ENCODE results near the gene GLT8D2. TPM values are rescaled to one million over a fixed set of nuclear protein-coding genes. Genes with fewer than 3 reads are reported as not detected.

Gene GLT8D2
- total RNA-seq, 3 donors from 2014 or later (not counting 1 experiment from before 2014, with no cell fraction given), result 0.19 to 0.48 (median 0.32) TPM

DNA sequence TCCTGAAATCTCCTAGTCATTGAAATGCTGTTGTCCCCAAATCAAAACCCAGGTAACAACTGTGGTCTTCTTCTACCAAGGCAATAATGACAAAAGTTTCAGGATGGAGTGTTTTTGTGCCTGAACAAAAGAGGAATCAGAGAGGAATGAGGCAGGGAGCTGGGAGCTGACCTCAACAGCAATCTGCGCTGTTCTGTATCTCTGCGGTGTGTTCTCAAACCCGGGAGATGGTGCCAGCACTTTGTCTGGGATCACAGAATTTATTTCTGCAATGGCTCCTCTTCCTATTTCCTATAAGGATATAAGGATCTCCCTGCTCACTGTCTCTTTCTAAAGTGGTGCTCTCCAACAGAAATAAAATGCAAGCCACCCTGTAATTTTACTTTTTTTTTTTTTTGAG lies 449 bp upstream of the GLT8D2 start:
- intact Hi-C loops (cut with micrococcal nuclease), result no loop called here
- 69% methylated on average over 3 of the region's 3 CpGs for WGBS (ENCODE audit: insufficient coverage)
- DNase-seq, result no peak
- H3K9me3 Mint-ChIP-seq, result no peaks in the 10 kb centered on the region
- no peaks in the 10 kb centered on the region for H3K36me3 Mint-ChIP-seq
- no peak for TF ChIP-seq CTCF (IDR thresholded peaks at IDR 0.05)
- H3K4me1 Mint-ChIP-seq, result peaks cover 6% of the 10 kb centered on the region in 2 donors
- no peak for ATAC-seq
- H3K27ac Mint-ChIP-seq, result no peak overlapping the region
- Histone ChIP-seq H3K4me3 (ENCODE audit: low read length) (no peak overlapping the region), H3K27ac (ENCODE audit: low read length) (no peak overlapping the region), H3K36me3 (ENCODE audit: control insufficient read depth, insufficient read depth, low read length) (no peaks in the 10 kb centered on the region), H3K4me1 (ENCODE audit: control insufficient read depth, insufficient read depth, low read length) (peaks cover 4% of the 10 kb centered on the region), H3K27me3 (ENCODE audit: control insufficient read depth, insufficient read depth, low read length) (peaks cover 9% of the 10 kb centered on the region), H3K9me3 (ENCODE audit: control insufficient read depth, insufficient read depth, low read length) (no peaks in the 10 kb centered on the region)
- H3K4me3 Mint-ChIP-seq, result no peak overlapping the region
- H3K27me3 Mint-ChIP-seq (ENCODE audit: low read depth in 2 of 2), result peaks cover 22 to 44% of the 10 kb centered on the region in 2 donors

- TF ChIP-seq CTCF (IDR thresholded peaks at IDR 0.05), result no peak
- intact Hi-C loops (cut with micrococcal nuclease), result no loop called here
- peaks cover 9% of the 10 kb centered on the region for H3K27me3 ChIP-seq (ENCODE audit: control insufficient read depth, insufficient read depth, low read length)
- no peak for DNase-seq
- WGBS (ENCODE audit: insufficient coverage), result 53% methylated on average over 9 of the region's 9 CpGs
- no peak for ATAC-seq
- peaks cover 17 to 34% of the 10 kb centered on the region in 2 donors for H3K27me3 Mint-ChIP-seq (ENCODE audit: low read depth in 2 of 2)
- H3K27ac ChIP-seq (ENCODE audit: low read length), result no peak overlapping the region
- no peaks in the 10 kb centered on the region for H3K36me3 Mint-ChIP-seq
- H3K36me3 ChIP-seq (ENCODE audit: control insufficient read depth, insufficient read depth, low read length), result no peaks in the 10 kb centered on the region
- H3K9me3 ChIP-seq (ENCODE audit: control insufficient read depth, insufficient read depth, low read length), result no peaks in the 10 kb centered on the region
- H3K4me1 Mint-ChIP-seq, result peaks cover 10 to 14% of the 10 kb centered on the region in 2 donors
- no peak overlapping the region for H3K4me3 ChIP-seq (ENCODE audit: low read length)
- H3K4me3 Mint-ChIP-seq, result no peak overlapping the region
- peaks cover 4% of the 10 kb centered on the region for H3K4me1 ChIP-seq (ENCODE audit: control insufficient read depth, insufficient read depth, low read length)
- H3K9me3 Mint-ChIP-seq, result no peaks in the 10 kb centered on the region
- no peak overlapping the region for H3K27ac Mint-ChIP-seq
Measured at GRCh38 chr12:104049278-104049902, 597 bp downstream of the GLT8D2 start.

- intact Hi-C loops (cut with micrococcal nuclease), result no loop called here
- H3K9me3 Mint-ChIP-seq, result no peaks in the 10 kb centered on the region
- TF ChIP-seq CTCF (IDR thresholded peaks at IDR 0.05), result no peak
- no peak overlapping the region for H3K27ac Mint-ChIP-seq
- H3K27me3 ChIP-seq (ENCODE audit: control insufficient read depth, insufficient read depth, low read length), result peaks cover 9% of the 10 kb centered on the region
- ATAC-seq, result no peak
- peaks cover 4% of the 10 kb centered on the region for H3K4me1 ChIP-seq (ENCODE audit: control insufficient read depth, insufficient read depth, low read length)
- peaks cover 10 to 14% of the 10 kb centered on the region in 2 donors for H3K4me1 Mint-ChIP-seq
- no peaks in the 10 kb centered on the region for H3K36me3 ChIP-seq (ENCODE audit: control insufficient read depth, insufficient read depth, low read length)
- no peak for DNase-seq
- H3K36me3 Mint-ChIP-seq, result no peaks in the 10 kb centered on the region
- WGBS (ENCODE audit: insufficient coverage), result 93% methylated on average over 3 of the region's 3 CpGs
- no peak overlapping the region for H3K4me3 Mint-ChIP-seq
- peaks cover 16 to 34% of the 10 kb centered on the region in 2 donors for H3K27me3 Mint-ChIP-seq (ENCODE audit: low read depth in 2 of 2)
- H3K4me3 ChIP-seq (ENCODE audit: low read length), result no peak overlapping the region
- no peaks in the 10 kb centered on the region for H3K9me3 ChIP-seq (ENCODE audit: control insufficient read depth, insufficient read depth, low read length)
- no peak overlapping the region for H3K27ac ChIP-seq (ENCODE audit: low read length)
Measured at GRCh38 chr12:104048811-104049210, 1.2 kb downstream of the GLT8D2 start.

DNA sequence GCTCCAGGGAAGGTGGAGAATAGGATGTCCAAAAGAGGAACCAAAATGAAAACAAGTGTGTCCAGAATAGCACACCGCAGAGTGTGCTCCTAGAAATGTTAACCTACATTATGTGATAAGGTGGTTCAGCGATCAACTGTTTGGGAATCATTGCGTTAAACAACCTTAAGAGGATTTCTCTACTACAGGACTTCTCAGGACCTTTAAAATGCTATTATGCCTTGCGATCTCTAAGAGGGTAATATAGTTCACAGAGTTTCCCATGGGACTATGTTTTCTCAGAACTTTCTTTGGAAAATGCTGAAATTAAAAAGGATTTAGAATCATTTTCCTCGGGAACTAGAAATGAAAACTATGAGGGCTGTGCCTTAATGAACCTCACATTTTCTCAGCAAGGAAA lies 1.8 kb downstream of the GLT8D2 start:
- Mint-ChIP-seq H3K27ac (no peak overlapping the region), H3K27me3 (ENCODE audit: low read depth in 2 of 2) (peaks cover 14 to 31% of the 10 kb centered on the region in 2 donors), H3K9me3 (no peaks in the 10 kb centered on the region), H3K4me3 (no peak overlapping the region), H3K36me3 (no peaks in the 10 kb centered on the region), H3K4me1 (peaks cover 10 to 14% of the 10 kb centered on the region in 2 donors)
- DNase-seq (no peak), ATAC-seq (no peak)
- TF ChIP-seq CTCF (IDR thresholded peaks at IDR 0.05), result no peak
- H3K4me3 ChIP-seq (ENCODE audit: low read length), result no peak overlapping the region
- 96% methylated on average over 5 of the region's 5 CpGs for WGBS (ENCODE audit: insufficient coverage)
- H3K36me3 ChIP-seq (ENCODE audit: control insufficient read depth, insufficient read depth, low read length), result no peaks in the 10 kb centered on the region
- no peak overlapping the region for H3K27ac ChIP-seq (ENCODE audit: low read length)
- intact Hi-C loops (cut with micrococcal nuclease), result no loop called here
- peaks cover 9% of the 10 kb centered on the region for H3K27me3 ChIP-seq (ENCODE audit: control insufficient read depth, insufficient read depth, low read length)
- H3K4me1 ChIP-seq (ENCODE audit: control insufficient read depth, insufficient read depth, low read length), result peaks cover 4% of the 10 kb centered on the region
- H3K9me3 ChIP-seq (ENCODE audit: control insufficient read depth, insufficient read depth, low read length), result no peaks in the 10 kb centered on the region
